GM12892 (cell line): ENCODE results near the gene SLC39A10.
A peak's percentile ranks its signal among the peaks of the same experiment; 100 is the strongest.

Experiments
- POLR2A ChIP-seq: IDR thresholded peaks from 2 replicates; pipeline ENCODE4 v1.6.1; 2011; ENCODE audit warnings: low read depth, low read length, control low read depth
- TAF1 ChIP-seq: IDR thresholded peaks from 2 replicates; pipeline ENCODE4 v1.6.1; 2011; ENCODE audit warnings: low read depth, mild to moderate bottlenecking, control low read depth, low read length, borderline replicate concordance

- TF ChIP-seq POLR2A, result peak; percentile 18; the same call in 1 of the 2 replicates
- no peak for TF ChIP-seq TAF1
Measured at GRCh38 chr2:195657634-195658540, 861 bp downstream of the SLC39A10 start.
